Type B pancreatic cell (in vitro differentiated cells): Measurements from ENCODE around the gene C18orf32. TPM values are rescaled to one million over a fixed set of nuclear protein-coding genes. Genes with fewer than 3 reads are reported as not detected.
"Not testable (repeated sequence)": the region's sequence is repeated elsewhere in the genome, so short reads cannot be mapped to it uniquely, and the experiment has no call there.

Experiments used
- DNase-seq: peaks from one replicate; pipeline ENCODE4 v3.0.0; 2021; ENCODE audit warnings: mixed read lengths; ENCODE audit not compliant: unreplicated experiment; ENCODE audit errors: extremely low spot score
- H3K27ac Mint-ChIP-seq: 2 replicates; pipeline ENCODE4 v1.8.0; 2021; ENCODE audit warnings: mild to moderate bottlenecking, mixed read lengths
- H3K27me3 Mint-ChIP-seq: 2 replicates; pipeline ENCODE4 v1.8.0; 2021; ENCODE audit warnings: mixed read lengths
- H3K36me3 Mint-ChIP-seq: 2 replicates; pipeline ENCODE4 v1.8.0; 2021; ENCODE audit warnings: mixed read lengths
- H3K4me1 Mint-ChIP-seq: one replicate; pipeline ENCODE4 v1.8.0; 2021; ENCODE audit warnings: mixed read lengths; ENCODE audit not compliant: unreplicated experiment
- H3K4me3 Mint-ChIP-seq: 2 replicates; pipeline ENCODE4 v1.8.0; 2021; ENCODE audit warnings: mild to moderate bottlenecking, mixed read lengths
- H3K9me3 Mint-ChIP-seq: 2 replicates; pipeline ENCODE4 v1.8.0; 2021; ENCODE audit warnings: mixed read lengths
- total RNA-seq: library from RNA; stranded (reverse); gene quantifications from 2 replicates; pipeline ENCODE4 v1.2.1, GENCODE V29; 2021; ENCODE audit warnings: low replicate concordance
- TF ChIP-seq, protein P1 (sequence below): fragments of 200-600 bp; sonication (generic); conservative IDR thresholded peaks from 2 replicates; pipeline ENCODE4 v1.5.0; 2021; ENCODE audit warnings: antibody characterized with exemption, mild to moderate bottlenecking

The C18orf32 gene
- total RNA-seq, 1 donor from 2014 or later = 42.1 TPM

DNA sequence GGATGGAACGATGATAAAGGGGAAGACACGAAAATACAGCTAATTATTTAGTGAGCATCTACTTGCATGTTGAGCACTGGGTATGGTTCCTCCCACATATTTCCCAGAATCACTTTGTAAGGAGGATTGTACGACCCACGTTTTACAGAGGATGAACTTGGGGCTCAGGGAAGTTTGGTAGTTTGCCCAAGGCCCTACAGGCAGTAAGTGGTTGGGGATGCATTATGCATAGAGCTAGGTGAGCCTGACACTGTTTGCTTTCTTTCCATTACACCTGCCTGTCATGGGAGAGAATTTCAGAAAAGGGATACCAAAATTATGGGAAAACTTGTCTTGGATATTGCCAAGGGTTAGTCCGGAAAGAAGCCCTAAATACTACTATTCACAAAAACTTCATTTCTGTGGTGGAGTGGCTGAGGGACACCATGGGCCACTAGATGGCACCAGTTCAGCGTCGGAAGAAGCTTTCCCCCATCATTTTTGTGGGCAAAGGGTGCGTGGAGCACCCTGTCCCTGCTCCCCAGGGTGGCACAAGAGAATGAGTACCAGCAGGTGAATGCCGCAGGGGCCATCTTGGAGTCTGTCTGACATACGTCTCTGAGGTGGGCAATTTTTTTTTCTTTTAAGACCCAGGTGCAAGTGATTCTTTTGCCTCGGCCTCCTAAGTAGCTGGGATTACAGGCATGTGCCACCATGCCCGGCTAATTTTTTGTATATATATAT is 23.5 kb upstream of the C18orf32 start:
- Mint-ChIP-seq H3K4me1 (no peaks in the 10 kb centered on the region), H3K9me3 (no peaks in the 10 kb centered on the region), H3K36me3 (no peaks in the 10 kb centered on the region), H3K27me3 (peaks cover 12% of the 10 kb centered on the region), H3K27ac (no peak overlapping the region), H3K4me3 (no peak overlapping the region)
- TF ChIP-seq, protein P1, sequence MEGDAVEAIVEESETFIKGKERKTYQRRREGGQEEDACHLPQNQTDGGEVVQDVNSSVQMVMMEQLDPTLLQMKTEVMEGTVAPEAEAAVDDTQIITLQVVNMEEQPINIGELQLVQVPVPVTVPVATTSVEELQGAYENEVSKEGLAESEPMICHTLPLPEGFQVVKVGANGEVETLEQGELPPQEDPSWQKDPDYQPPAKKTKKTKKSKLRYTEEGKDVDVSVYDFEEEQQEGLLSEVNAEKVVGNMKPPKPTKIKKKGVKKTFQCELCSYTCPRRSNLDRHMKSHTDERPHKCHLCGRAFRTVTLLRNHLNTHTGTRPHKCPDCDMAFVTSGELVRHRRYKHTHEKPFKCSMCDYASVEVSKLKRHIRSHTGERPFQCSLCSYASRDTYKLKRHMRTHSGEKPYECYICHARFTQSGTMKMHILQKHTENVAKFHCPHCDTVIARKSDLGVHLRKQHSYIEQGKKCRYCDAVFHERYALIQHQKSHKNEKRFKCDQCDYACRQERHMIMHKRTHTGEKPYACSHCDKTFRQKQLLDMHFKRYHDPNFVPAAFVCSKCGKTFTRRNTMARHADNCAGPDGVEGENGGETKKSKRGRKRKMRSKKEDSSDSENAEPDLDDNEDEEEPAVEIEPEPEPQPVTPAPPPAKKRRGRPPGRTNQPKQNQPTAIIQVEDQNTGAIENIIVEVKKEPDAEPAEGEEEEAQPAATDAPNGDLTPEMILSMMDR = peak; percentile 94
- no peak for DNase-seq

DNA sequence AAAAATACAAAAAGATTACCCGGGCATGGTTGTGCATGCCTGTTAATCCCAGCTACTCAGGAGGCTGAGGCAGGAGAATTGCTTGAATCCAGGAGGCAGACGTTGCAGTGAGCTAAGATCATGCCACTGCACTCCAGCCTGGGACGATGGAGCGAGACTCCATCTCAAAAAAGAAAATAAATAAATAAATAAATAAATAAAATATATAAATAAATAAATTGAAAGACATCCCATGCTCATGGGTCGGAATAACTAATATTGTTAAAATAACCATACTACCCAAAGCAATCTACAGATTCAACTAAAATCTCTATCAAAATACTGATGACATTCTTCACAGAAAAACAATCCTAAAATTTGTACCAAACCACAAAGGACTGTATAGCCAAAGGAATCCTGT is 19.4 kb upstream of the C18orf32 start:
- not testable (repeated sequence) for H3K4me3 Mint-ChIP-seq, H3K9me3 Mint-ChIP-seq, DNase-seq, H3K27ac Mint-ChIP-seq, H3K4me1 Mint-ChIP-seq, H3K36me3 Mint-ChIP-seq
- peaks cover 12% of the 10 kb centered on the region for H3K27me3 Mint-ChIP-seq

DNA sequence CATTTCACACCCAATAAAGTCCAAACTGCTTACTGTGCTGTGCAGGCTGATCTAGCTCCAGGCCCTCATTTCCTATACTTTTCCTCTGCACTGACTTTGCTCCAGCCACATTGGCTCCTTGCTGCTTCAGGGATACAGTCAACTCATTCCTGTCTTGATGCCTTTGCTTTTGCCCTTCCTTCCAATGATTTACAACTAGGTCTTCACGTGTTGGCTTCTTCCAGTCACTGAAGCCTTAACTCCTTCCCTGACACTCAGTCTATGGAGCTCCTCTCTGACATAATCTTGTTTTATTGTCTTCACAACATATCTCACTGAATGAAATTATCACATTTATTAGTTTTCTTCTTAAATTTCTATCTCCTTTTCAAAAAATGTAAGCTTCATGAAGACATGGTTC is 16.9 kb upstream of the C18orf32 start:
- Mint-ChIP-seq H3K9me3 (no peaks in the 10 kb centered on the region), H3K27me3 (peaks cover 11% of the 10 kb centered on the region), H3K27ac (no peak overlapping the region), H3K4me3 (no peak overlapping the region), H3K36me3 (no peaks in the 10 kb centered on the region), H3K4me1 (peaks cover 7% of the 10 kb centered on the region)
- no peak for DNase-seq
- TF ChIP-seq, protein P1 = no peak

DNA sequence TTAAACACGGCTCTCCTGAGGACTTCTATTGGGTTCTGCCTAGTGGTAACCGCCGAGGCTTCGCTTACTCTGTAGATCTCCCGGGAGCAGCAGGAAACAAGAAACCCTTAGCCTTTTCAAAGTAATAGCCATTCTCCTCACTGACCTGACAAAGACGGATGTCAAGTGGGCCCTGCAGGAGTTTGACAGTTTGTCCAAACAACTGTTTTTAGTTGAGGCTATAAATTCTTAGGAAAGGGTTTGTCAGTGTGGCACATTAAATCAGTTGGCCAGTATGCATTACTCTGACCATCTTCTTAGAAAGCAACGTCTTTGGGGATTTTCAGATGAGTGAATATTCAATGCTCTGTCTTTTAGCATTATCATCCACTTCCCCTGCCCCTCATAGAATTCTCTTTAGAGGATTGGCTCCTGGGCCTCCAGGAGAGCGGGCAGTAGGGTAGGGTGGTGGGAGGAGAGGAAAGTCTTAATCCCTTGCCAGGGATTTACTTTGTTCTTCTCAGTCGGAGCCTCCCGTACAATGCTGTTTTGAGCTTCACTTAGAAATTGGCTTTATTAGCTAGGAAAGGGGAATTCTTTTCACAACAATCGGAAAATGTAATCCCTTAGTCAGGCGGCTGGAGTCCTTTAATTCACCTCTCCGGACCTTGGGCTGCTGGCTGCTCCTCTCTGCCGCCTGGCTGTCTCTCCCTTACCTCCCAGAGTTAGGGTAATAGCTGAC is 13.3 kb upstream of the C18orf32 start:
- H3K36me3 Mint-ChIP-seq = no peaks in the 10 kb centered on the region
- no peak for DNase-seq

DNA sequence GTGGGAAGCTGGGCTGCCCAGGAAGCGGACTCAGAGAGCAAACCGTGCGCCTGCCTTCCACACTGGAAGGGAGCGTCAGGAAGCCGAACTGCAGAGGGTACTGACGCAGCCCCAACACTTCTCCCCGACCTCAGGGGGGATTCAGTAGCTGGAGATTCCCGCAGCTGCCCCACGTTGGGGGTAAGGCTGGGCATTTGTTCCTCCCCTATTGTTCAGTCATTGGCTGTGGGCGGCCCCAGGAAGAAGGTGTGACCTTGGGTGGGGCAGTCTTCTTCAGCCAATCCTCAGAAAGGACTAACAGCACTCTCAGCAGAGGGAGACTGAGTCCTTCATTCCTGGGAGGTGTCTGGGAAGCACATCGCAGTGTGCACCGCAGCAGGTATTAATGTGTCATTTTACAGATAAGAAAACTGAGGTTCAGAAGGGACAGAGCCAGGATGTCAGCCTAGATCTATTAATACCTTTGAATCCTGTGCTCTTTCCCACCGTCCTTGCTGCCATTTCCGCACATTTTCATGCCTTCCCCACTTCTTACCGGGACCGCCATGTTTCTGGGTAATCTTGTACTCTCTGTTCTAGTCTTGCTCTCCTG is 12.1 kb upstream of the C18orf32 start:
- Mint-ChIP-seq H3K9me3 (no peaks in the 10 kb centered on the region), H3K4me1 (peaks cover 23% of the 10 kb centered on the region), H3K36me3 (no peaks in the 10 kb centered on the region), H3K27ac (no peak overlapping the region), H3K27me3 (peaks cover 4% of the 10 kb centered on the region), H3K4me3 (no peak overlapping the region)
- TF ChIP-seq, protein P1 = no peak
- DNase-seq = no peak

More for the DNA sequence above, 13.3 kb upstream of the C18orf32 start:
- H3K27ac Mint-ChIP-seq = no peak overlapping the region
- peaks cover 4% of the 10 kb centered on the region for H3K27me3 Mint-ChIP-seq
- no peaks in the 10 kb centered on the region for H3K9me3 Mint-ChIP-seq
- H3K4me3 Mint-ChIP-seq = no peak overlapping the region
- TF ChIP-seq, protein P1 = peak; percentile 34
- peaks cover 14% of the 10 kb centered on the region for H3K4me1 Mint-ChIP-seq

DNA sequence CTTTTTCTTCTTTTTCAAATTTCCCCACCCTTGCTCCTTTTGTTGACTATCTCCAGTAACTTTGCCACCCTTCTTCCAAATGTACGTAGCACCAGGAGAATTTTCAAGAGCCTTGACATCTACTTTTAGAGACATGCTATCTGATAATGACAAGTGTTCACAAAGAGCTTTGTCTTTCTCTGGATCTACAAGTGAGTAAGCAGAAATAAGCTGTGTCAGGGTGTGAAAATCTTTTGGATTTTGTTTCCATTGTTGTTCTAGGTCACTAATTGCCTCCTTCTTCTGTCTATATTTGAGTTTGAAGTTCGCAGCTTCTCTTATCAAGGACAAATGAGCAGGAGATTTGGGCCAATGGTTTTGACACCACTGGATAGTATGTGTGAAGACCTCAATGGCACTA is 8.4 kb upstream of the C18orf32 start:
- peaks cover 4% of the 10 kb centered on the region for H3K27me3 Mint-ChIP-seq
- peaks cover 50% of the 10 kb centered on the region for H3K4me1 Mint-ChIP-seq
- no peak overlapping the region for H3K4me3 Mint-ChIP-seq
- no peak overlapping the region for H3K27ac Mint-ChIP-seq
- peaks cover 15% of the 10 kb centered on the region for H3K36me3 Mint-ChIP-seq
- DNase-seq = no peak
- H3K9me3 Mint-ChIP-seq = no peaks in the 10 kb centered on the region
- TF ChIP-seq, protein P1 = no peak
